ENCODE data around the gene PFDN5. TPM values are rescaled to one million over a fixed set of nuclear protein-coding genes. Genes with fewer than 3 reads are reported as not detected.

The PFDN5 gene
- total and polyA plus RNA-seq, 2 experiments from 2014 or later, result 199 to 567 TPM

GRCh38 chr12:53328043-53328435 is 32.7 kb downstream of the PFDN5 start:
- TF ChIP-seq, protein P1, sequence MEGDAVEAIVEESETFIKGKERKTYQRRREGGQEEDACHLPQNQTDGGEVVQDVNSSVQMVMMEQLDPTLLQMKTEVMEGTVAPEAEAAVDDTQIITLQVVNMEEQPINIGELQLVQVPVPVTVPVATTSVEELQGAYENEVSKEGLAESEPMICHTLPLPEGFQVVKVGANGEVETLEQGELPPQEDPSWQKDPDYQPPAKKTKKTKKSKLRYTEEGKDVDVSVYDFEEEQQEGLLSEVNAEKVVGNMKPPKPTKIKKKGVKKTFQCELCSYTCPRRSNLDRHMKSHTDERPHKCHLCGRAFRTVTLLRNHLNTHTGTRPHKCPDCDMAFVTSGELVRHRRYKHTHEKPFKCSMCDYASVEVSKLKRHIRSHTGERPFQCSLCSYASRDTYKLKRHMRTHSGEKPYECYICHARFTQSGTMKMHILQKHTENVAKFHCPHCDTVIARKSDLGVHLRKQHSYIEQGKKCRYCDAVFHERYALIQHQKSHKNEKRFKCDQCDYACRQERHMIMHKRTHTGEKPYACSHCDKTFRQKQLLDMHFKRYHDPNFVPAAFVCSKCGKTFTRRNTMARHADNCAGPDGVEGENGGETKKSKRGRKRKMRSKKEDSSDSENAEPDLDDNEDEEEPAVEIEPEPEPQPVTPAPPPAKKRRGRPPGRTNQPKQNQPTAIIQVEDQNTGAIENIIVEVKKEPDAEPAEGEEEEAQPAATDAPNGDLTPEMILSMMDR (conservative IDR thresholded peaks at IDR 0.05; ENCODE audit: low read depth in 2 of 2), result 0 out of 4 replicates have a peak, but pooled peaks have one; percentile 15 to 23
- TF ChIP-seq EZH2 (IDR thresholded peaks at IDR 0.05; ENCODE audit: low read depth, unreplicated experiment) (no peak), STAT1 (IDR thresholded peaks at IDR 0.05; ENCODE audit: unreplicated experiment) (no peak), JUNB (IDR thresholded peaks at IDR 0.05; ENCODE audit: unreplicated experiment) (no peak), ETS1 (IDR thresholded peaks at IDR 0.05) (no peak), ZNF331 (CRISPR knock-in tag; IDR thresholded peaks at IDR 0.05; ENCODE audit: low read depth) (no peak)
- peak; percentile 78 for DNase-seq (ENCODE audit: low spot score)
- H3F3A ChIP-seq (replicated peaks; ENCODE audit: low read depth), result peaks cover 12% of the 10 kb centered on the region
- peak overlapping the region; percentile 67; the same call in 1 of the 2 replicates for H3K4me2 ChIP-seq
- H3K79me2 ChIP-seq (replicated peaks; ENCODE audit: insufficient read depth), result no peaks in the 10 kb centered on the region
- no peak overlapping the region for H3K27ac ChIP-seq (ENCODE audit: low read depth)
- H3K36me3 Mint-ChIP-seq (ENCODE audit: low read depth), result no peaks in the 10 kb centered on the region; the same call in 2 of the 3 replicates
- peaks cover 24% of the 10 kb centered on the region for H3K4me1 Mint-ChIP-seq
- H2AFZ ChIP-seq, result peak overlapping the region; percentile 81; the same call in 1 of the 2 replicates
- no peaks in the 10 kb centered on the region; the same call in 2 of the 3 replicates for H3K9me3 Mint-ChIP-seq
- peak overlapping the region; percentile 43; the same call in 1 of the 2 replicates for H3K4me3 ChIP-seq
- H3K4me3 Mint-ChIP-seq, result no peak overlapping the region; the same call in 2 of the 3 replicates
- peaks cover 70% of the 10 kb centered on the region for H3K27me3 ChIP-seq (ENCODE audit: insufficient read depth)
- H3K27me3 Mint-ChIP-seq (ENCODE audit: insufficient read depth, low read depth, poor library complexity), result peaks cover 57% of the 10 kb centered on the region
- H3K27ac Mint-ChIP-seq, result no peak overlapping the region
- peaks cover 24% of the 10 kb centered on the region; the same call in 1 of the 2 replicates for H3K4me1 ChIP-seq (ENCODE audit: insufficient read depth)
- H4K20me1 ChIP-seq (replicated peaks; ENCODE audit: insufficient read depth), result no peaks in the 10 kb centered on the region
- peak; percentile 58 for ATAC-seq
- H3K36me3 ChIP-seq (ENCODE audit: insufficient read depth), result no peaks in the 10 kb centered on the region; the same call in 1 of the 2 replicates
- H3K9me2 ChIP-seq (ENCODE audit: insufficient read depth), result no peaks in the 10 kb centered on the region

- ATAC-seq, result no peak
- Histone ChIP-seq H3K4me1 (ENCODE audit: insufficient read depth) (peaks cover 20% of the 10 kb centered on the region; the same call in 1 of the 2 replicates), H3F3A (replicated peaks; ENCODE audit: low read depth) (peaks cover 3% of the 10 kb centered on the region; the same call in 1 of the 2 replicates), H2AFZ (no peak overlapping the region), H3K4me3 (no peak overlapping the region), H3K36me3 (ENCODE audit: insufficient read depth) (no peaks in the 10 kb centered on the region; the same call in 1 of the 2 replicates), H3K27me3 (ENCODE audit: insufficient read depth) (peaks cover 49% of the 10 kb centered on the region), H4K20me1 (replicated peaks; ENCODE audit: insufficient read depth) (no peaks in the 10 kb centered on the region), H3K9me2 (ENCODE audit: insufficient read depth) (no peaks in the 10 kb centered on the region), H3K27ac (ENCODE audit: low read depth) (no peak overlapping the region), H3K79me2 (replicated peaks; ENCODE audit: insufficient read depth) (no peaks in the 10 kb centered on the region), H3K4me2 (no peak overlapping the region)
- no peaks in the 10 kb centered on the region; the same call in 2 of the 3 replicates for H3K36me3 Mint-ChIP-seq (ENCODE audit: low read depth)
- H3K9me3 Mint-ChIP-seq, result no peaks in the 10 kb centered on the region; the same call in 2 of the 3 replicates
- H3K4me1 Mint-ChIP-seq, result peaks cover 19% of the 10 kb centered on the region
- no peak overlapping the region for H3K27ac Mint-ChIP-seq
- no peak overlapping the region for H3K4me3 Mint-ChIP-seq
- DNase-seq (ENCODE audit: low spot score), result no peak
- H3K27me3 Mint-ChIP-seq (ENCODE audit: insufficient read depth, low read depth, poor library complexity), result peaks cover 42% of the 10 kb centered on the region
- no peak for TF ChIP-seq CREB1 (CRISPR knock-in tag; IDR thresholded peaks at IDR 0.05; ENCODE audit: low read depth)
- TF ChIP-seq ETS1 (IDR thresholded peaks at IDR 0.05), result no peak
- no peak for TF ChIP-seq ZNF114 (CRISPR knock-in tag; IDR thresholded peaks at IDR 0.05)
- TF ChIP-seq, protein P2, sequence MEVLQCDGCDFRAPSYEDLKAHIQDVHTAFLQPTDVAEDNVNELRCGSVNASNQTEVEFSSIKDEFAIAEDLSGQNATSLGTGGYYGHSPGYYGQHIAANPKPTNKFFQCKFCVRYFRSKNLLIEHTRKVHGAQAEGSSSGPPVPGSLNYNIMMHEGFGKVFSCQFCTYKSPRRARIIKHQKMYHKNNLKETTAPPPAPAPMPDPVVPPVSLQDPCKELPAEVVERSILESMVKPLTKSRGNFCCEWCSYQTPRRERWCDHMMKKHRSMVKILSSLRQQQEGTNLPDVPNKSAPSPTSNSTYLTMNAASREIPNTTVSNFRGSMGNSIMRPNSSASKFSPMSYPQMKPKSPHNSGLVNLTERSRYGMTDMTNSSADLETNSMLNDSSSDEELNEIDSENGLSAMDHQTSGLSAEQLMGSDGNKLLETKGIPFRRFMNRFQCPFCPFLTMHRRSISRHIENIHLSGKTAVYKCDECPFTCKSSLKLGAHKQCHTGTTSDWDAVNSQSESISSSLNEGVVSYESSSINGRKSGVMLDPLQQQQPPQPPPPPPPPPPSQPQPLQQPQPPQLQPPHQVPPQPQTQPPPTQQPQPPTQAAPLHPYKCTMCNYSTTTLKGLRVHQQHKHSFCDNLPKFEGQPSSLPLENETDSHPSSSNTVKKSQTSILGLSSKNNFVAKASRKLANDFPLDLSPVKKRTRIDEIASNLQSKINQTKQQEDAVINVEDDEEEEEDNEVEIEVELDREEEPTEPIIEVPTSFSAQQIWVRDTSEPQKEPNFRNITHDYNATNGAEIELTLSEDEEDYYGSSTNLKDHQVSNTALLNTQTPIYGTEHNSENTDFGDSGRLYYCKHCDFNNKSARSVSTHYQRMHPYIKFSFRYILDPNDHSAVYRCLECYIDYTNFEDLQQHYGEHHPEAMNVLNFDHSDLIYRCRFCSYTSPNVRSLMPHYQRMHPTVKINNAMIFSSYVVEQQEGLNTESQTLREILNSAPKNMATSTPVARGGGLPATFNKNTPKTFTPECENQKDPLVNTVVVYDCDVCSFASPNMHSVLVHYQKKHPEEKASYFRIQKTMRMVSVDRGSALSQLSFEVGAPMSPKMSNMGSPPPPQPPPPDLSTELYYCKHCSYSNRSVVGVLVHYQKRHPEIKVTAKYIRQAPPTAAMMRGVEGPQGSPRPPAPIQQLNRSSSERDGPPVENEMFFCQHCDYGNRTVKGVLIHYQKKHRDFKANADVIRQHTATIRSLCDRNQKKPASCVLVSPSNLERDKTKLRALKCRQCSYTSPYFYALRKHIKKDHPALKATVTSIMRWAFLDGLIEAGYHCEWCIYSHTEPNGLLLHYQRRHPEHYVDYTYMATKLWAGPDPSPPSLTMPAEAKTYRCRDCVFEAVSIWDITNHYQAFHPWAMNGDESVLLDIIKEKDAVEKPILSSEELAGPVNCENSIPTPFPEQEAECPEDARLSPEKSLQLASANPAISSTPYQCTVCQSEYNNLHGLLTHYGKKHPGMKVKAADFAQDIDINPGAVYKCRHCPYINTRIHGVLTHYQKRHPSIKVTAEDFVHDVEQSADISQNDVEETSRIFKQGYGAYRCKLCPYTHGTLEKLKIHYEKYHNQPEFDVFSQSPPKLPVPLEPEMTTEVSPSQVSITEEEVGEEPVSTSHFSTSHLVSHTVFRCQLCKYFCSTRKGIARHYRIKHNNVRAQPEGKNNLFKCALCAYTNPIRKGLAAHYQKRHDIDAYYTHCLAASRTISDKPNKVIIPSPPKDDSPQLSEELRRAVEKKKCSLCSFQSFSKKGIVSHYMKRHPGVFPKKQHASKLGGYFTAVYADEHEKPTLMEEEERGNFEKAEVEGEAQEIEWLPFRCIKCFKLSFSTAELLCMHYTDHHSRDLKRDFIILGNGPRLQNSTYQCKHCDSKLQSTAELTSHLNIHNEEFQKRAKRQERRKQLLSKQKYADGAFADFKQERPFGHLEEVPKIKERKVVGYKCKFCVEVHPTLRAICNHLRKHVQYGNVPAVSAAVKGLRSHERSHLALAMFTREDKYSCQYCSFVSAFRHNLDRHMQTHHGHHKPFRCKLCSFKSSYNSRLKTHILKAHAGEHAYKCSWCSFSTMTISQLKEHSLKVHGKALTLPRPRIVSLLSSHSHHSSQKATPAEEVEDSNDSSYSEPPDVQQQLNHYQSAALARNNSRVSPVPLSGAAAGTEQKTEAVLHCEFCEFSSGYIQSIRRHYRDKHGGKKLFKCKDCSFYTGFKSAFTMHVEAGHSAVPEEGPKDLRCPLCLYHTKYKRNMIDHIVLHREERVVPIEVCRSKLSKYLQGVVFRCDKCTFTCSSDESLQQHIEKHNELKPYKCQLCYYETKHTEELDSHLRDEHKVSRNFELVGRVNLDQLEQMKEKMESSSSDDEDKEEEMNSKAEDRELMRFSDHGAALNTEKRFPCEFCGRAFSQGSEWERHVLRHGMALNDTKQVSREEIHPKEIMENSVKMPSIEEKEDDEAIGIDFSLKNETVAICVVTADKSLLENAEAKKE (CRISPR knock-in tag; IDR thresholded peaks at IDR 0.05), result no peak
- no peak for TF ChIP-seq POLR2AphosphoS5 (IDR thresholded peaks at IDR 0.05; ENCODE audit: low read depth)
- no peak for TF ChIP-seq EZH2 (IDR thresholded peaks at IDR 0.05; ENCODE audit: low read depth, unreplicated experiment)
- TF ChIP-seq NANOG (IDR thresholded peaks at IDR 0.05; ENCODE audit: borderline replicate concordance), result no peak
- TF ChIP-seq STAT1 (IDR thresholded peaks at IDR 0.05; ENCODE audit: unreplicated experiment), result no peak
- no peak for TF ChIP-seq ZNF331 (CRISPR knock-in tag; IDR thresholded peaks at IDR 0.05; ENCODE audit: low read depth)
Observed at GRCh38 chr12:53330671-53331070, 35.3 kb downstream of the PFDN5 start.

All from GM23338 (cell line).